ENCODE results near the gene PCSK5. TPM values are rescaled to one million over a fixed set of nuclear protein-coding genes. Genes with fewer than 3 reads are reported as not detected.
"Not testable (repeated sequence)": the region's sequence is repeated elsewhere in the genome, so short reads cannot be mapped to it uniquely, and the experiment has no call there.

Gene PCSK5
- total and polyA plus RNA-seq, 2 donors (not counting 1 experiment from before 2014, with no cell fraction given) = 0.09 TPM; not detected in 1

- intact Hi-C loops (cut with micrococcal nuclease) = no loop called here
- Histone ChIP-seq H3K9me3 (ENCODE audit: control extremely low read depth in 1 of 3, control insufficient read depth in 2 of 3, insufficient read depth in 1 of 3, low read length in 2 of 3) (no peaks in the 10 kb centered on the region), H3K4me3 (ENCODE audit: control extremely low read depth in 1 of 5, extremely low read depth in 1 of 5, insufficient read depth in 1 of 5, low read depth in 2 of 5, low read length in 4 of 5) (no peak overlapping the region), H2AFZ (ENCODE audit: insufficient read depth, low read depth, low read length, poor library complexity, severe bottlenecking) (no peak overlapping the region), H3K36me3 (replicated peaks in 1 of 2; ENCODE audit: control extremely low read depth in 1 of 2, control insufficient read depth in 1 of 2, extremely low read depth in 1 of 2, insufficient read depth in 2 of 2, low read length in 1 of 2) (no peaks in the 10 kb centered on the region), H3K4me2 (replicated peaks; ENCODE audit: low read depth, low read length, poor library complexity, severe bottlenecking) (no peak overlapping the region), H3K4me1 (ENCODE audit: control insufficient read depth in 2 of 2, insufficient read depth in 2 of 2, low read length in 2 of 2) (no peaks in the 10 kb centered on the region), H3K9ac (ENCODE audit: low read length) (no peak overlapping the region), H3K27ac (ENCODE audit: low read length in 2 of 2) (no peak overlapping the region), H4K20me1 (ENCODE audit: control insufficient read depth, insufficient read depth, low read length, poor library complexity, severe bottlenecking) (no peaks in the 10 kb centered on the region), H3K79me2 (ENCODE audit: control insufficient read depth, insufficient read depth, low read length) (no peaks in the 10 kb centered on the region), H3K27me3 (replicated peaks in 1 of 4; ENCODE audit: control extremely low read depth in 1 of 4, control insufficient read depth in 3 of 4, insufficient read depth in 4 of 4, low read length in 3 of 4) (peaks cover 0 to 2% (median 0%) of the 10 kb centered on the region in 4 experiments)
- no peaks in the 10 kb centered on the region for H3K9me3 Mint-ChIP-seq (ENCODE audit: insufficient read depth)
- POLR2A ChIA-PET = no interaction called here
- H3K27me3 Mint-ChIP-seq = peaks cover 10% of the 10 kb centered on the region
- DNase-seq (no peak), ATAC-seq (ENCODE audit: low read depth) (no peak)
- no peak for TF ChIP-seq EZH2 (IDR thresholded peaks at IDR 0.05; ENCODE audit: borderline replicate concordance, insufficient read depth, low read depth, low read length, poor library complexity, severe bottlenecking)
- TF ChIP-seq, protein P1, sequence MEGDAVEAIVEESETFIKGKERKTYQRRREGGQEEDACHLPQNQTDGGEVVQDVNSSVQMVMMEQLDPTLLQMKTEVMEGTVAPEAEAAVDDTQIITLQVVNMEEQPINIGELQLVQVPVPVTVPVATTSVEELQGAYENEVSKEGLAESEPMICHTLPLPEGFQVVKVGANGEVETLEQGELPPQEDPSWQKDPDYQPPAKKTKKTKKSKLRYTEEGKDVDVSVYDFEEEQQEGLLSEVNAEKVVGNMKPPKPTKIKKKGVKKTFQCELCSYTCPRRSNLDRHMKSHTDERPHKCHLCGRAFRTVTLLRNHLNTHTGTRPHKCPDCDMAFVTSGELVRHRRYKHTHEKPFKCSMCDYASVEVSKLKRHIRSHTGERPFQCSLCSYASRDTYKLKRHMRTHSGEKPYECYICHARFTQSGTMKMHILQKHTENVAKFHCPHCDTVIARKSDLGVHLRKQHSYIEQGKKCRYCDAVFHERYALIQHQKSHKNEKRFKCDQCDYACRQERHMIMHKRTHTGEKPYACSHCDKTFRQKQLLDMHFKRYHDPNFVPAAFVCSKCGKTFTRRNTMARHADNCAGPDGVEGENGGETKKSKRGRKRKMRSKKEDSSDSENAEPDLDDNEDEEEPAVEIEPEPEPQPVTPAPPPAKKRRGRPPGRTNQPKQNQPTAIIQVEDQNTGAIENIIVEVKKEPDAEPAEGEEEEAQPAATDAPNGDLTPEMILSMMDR (IDR thresholded peaks at IDR 0.05) = no peak
- CTCF ChIA-PET = interaction anchor here (0.8 kb wide), 1 partner anchor 149 kb away, joined by 3 read pairs; no protein-coding TSS in a partner anchor
- no peaks in the 10 kb centered on the region for H3K4me1 Mint-ChIP-seq
- H3K27ac Mint-ChIP-seq = no peak overlapping the region
- H3K4me3 Mint-ChIP-seq = no peak overlapping the region
- WGBS (ENCODE audit: insufficient coverage) = 95% methylated on average over 2 of the region's 4 CpGs
Observed at GRCh38 chr9:76359365-76359764, 468.9 kb downstream of the PCSK5 start.

GRCh38 chr9:76359766-76360165, 469.3 kb downstream of the PCSK5 start:
- no peak overlapping the region for H3K27ac Mint-ChIP-seq
- H3K4me3 Mint-ChIP-seq = no peak overlapping the region
- no peaks in the 10 kb centered on the region for H3K4me1 Mint-ChIP-seq
- no peak overlapping the region for H2AFZ ChIP-seq (ENCODE audit: insufficient read depth, low read depth, low read length, poor library complexity, severe bottlenecking)
- no peak for DNase-seq
- H3K4me3 ChIP-seq (ENCODE audit: control extremely low read depth in 1 of 5, extremely low read depth in 1 of 5, insufficient read depth in 1 of 5, low read depth in 2 of 5, low read length in 4 of 5) = no peak overlapping the region
- no peaks in the 10 kb centered on the region for H3K9me3 Mint-ChIP-seq (ENCODE audit: insufficient read depth)
- intact Hi-C loops (cut with micrococcal nuclease) = no loop called here
- H3K79me2 ChIP-seq (ENCODE audit: control insufficient read depth, insufficient read depth, low read length) = no peaks in the 10 kb centered on the region
- H4K20me1 ChIP-seq (ENCODE audit: control insufficient read depth, insufficient read depth, low read length, poor library complexity, severe bottlenecking) = no peaks in the 10 kb centered on the region
- ChIA-PET POLR2A (no interaction called here), CTCF (interaction anchor here (0.8 kb wide), 1 partner anchor 148 kb away, joined by 3 read pairs; no protein-coding TSS in a partner anchor)
- TF ChIP-seq EZH2 (IDR thresholded peaks at IDR 0.05; ENCODE audit: borderline replicate concordance, insufficient read depth, low read depth, low read length, poor library complexity, severe bottlenecking) = no peak
- TF ChIP-seq, protein P1 (IDR thresholded peaks at IDR 0.05) = no peak
- no peak for ATAC-seq (ENCODE audit: low read depth)
- no peaks in the 10 kb centered on the region for H3K36me3 ChIP-seq (replicated peaks in 1 of 2; ENCODE audit: control extremely low read depth in 1 of 2, control insufficient read depth in 1 of 2, extremely low read depth in 1 of 2, insufficient read depth in 2 of 2, low read length in 1 of 2)
- no peak overlapping the region for H3K4me2 ChIP-seq (replicated peaks; ENCODE audit: low read depth, low read length, poor library complexity, severe bottlenecking)
- H3K9me3 ChIP-seq (ENCODE audit: control extremely low read depth in 1 of 3, control insufficient read depth in 2 of 3, insufficient read depth in 1 of 3, low read length in 2 of 3) = no peaks in the 10 kb centered on the region
- no CpG with 5 or more reads among the region's 2 CpGs for WGBS (ENCODE audit: insufficient coverage)
- peaks cover 0 to 2% (median 0%) of the 10 kb centered on the region in 4 experiments for H3K27me3 ChIP-seq (replicated peaks in 1 of 4; ENCODE audit: control extremely low read depth in 1 of 4, control insufficient read depth in 3 of 4, insufficient read depth in 4 of 4, low read length in 3 of 4)
- H3K4me1 ChIP-seq (ENCODE audit: control insufficient read depth in 2 of 2, insufficient read depth in 2 of 2, low read length in 2 of 2) = no peaks in the 10 kb centered on the region
- peaks cover 10% of the 10 kb centered on the region for H3K27me3 Mint-ChIP-seq
- H3K9ac ChIP-seq (ENCODE audit: low read length) = no peak overlapping the region
- H3K27ac ChIP-seq (ENCODE audit: low read length in 2 of 2) = no peak overlapping the region

- H3K27me3 ChIP-seq (replicated peaks in 1 of 4; ENCODE audit: control extremely low read depth in 1 of 4, control insufficient read depth in 3 of 4, insufficient read depth in 4 of 4, low read length in 3 of 4); H3K4me1 ChIP-seq (ENCODE audit: control insufficient read depth in 2 of 2, insufficient read depth in 2 of 2, low read length in 2 of 2); DNase-seq; H3K4me1 Mint-ChIP-seq; H3K27me3 Mint-ChIP-seq; H3K4me3 Mint-ChIP-seq; H3K9me3 Mint-ChIP-seq (ENCODE audit: insufficient read depth); H3K36me3 ChIP-seq (replicated peaks in 1 of 2; ENCODE audit: control extremely low read depth in 1 of 2, control insufficient read depth in 1 of 2, extremely low read depth in 1 of 2, insufficient read depth in 2 of 2, low read length in 1 of 2); CTCF ChIA-PET; H3K79me2 ChIP-seq (ENCODE audit: control insufficient read depth, insufficient read depth, low read length); H3K4me3 ChIP-seq (ENCODE audit: control extremely low read depth in 1 of 5, extremely low read depth in 1 of 5, insufficient read depth in 1 of 5, low read depth in 2 of 5, low read length in 4 of 5); H3K9ac ChIP-seq (ENCODE audit: low read length); H3K4me2 ChIP-seq (replicated peaks; ENCODE audit: low read depth, low read length, poor library complexity, severe bottlenecking); H3K9me3 ChIP-seq (ENCODE audit: control extremely low read depth in 1 of 3, control insufficient read depth in 2 of 3, insufficient read depth in 1 of 3, low read length in 2 of 3); intact Hi-C loops (cut with micrococcal nuclease); H3K27ac Mint-ChIP-seq; POLR2A ChIA-PET; ATAC-seq (ENCODE audit: low read depth); H2AFZ ChIP-seq (ENCODE audit: insufficient read depth, low read depth, low read length, poor library complexity, severe bottlenecking); H4K20me1 ChIP-seq (ENCODE audit: control insufficient read depth, insufficient read depth, low read length, poor library complexity, severe bottlenecking); H3K27ac ChIP-seq (ENCODE audit: low read length in 2 of 2): not testable (repeated sequence)
- WGBS (ENCODE audit: insufficient coverage) = 80% methylated on average over 14 of the region's 16 CpGs
Observed at GRCh38 chr9:76362332-76363031, 472.0 kb downstream of the PCSK5 start.
